ENCODE results near the gene PCBD1. TPM values are rescaled to one million over a fixed set of nuclear protein-coding genes. Genes with fewer than 3 reads are reported as not detected.

The PCBD1 gene
- total and polyA plus RNA-seq, 2 donors from 2014 or later = 90.1 to 371 TPM

GRCh38 chr10:70925377-70926225 is 37.2 kb upstream of the PCBD1 start:
- Histone ChIP-seq H3K4me3 (ENCODE audit: low read length in 3 of 3) (no peak overlapping the region), H3K27me3 (ENCODE audit: control insufficient read depth, insufficient read depth, low read length) (no peaks in the 10 kb centered on the region), H3K9me3 (ENCODE audit: control insufficient read depth in 2 of 3, insufficient read depth in 1 of 3, low read length in 3 of 3) (no peaks in the 10 kb centered on the region), H3K27ac (ENCODE audit: low read depth in 2 of 2, low read length in 2 of 2) (no peak overlapping the region), H3K9ac (ENCODE audit: low read length in 3 of 3) (no peak overlapping the region), H3K4me1 (ENCODE audit: control insufficient read depth in 2 of 3, insufficient read depth in 2 of 3, low read depth in 1 of 3, low read length in 3 of 3) (no peaks in the 10 kb centered on the region), H3K36me3 (ENCODE audit: control insufficient read depth in 2 of 3, insufficient read depth in 3 of 3, low read length in 3 of 3) (no peaks in the 10 kb centered on the region)
- FAIRE-seq (no peak), DNase-seq (peak in 4 of 5 donors; percentile 50 to 82 (median 64))
- intact Hi-C loops (cut with DNase I) = loop anchor here (10.0 kb wide), 1 partner anchor 289 kb away; the partner anchor contains the start of gene UNC5B
- TF ChIP-seq CTCF (IDR thresholded peaks at IDR 0.05; ENCODE audit: borderline replicate concordance, extremely low read depth, insufficient read depth) = peak; percentile 93

- TF ChIP-seq CTCF (IDR thresholded peaks at IDR 0.05; ENCODE audit: borderline replicate concordance, extremely low read depth, insufficient read depth) = no peak
- H3K36me3 ChIP-seq (ENCODE audit: control insufficient read depth in 2 of 3, insufficient read depth in 3 of 3, low read length in 3 of 3) = no peaks in the 10 kb centered on the region
- no peak overlapping the region for H3K4me3 ChIP-seq (ENCODE audit: low read length in 3 of 3)
- FAIRE-seq (no peak), DNase-seq (no peak)
- H3K27ac ChIP-seq (ENCODE audit: low read depth in 2 of 2, low read length in 2 of 2) = no peak overlapping the region
- H3K4me1 ChIP-seq (ENCODE audit: control insufficient read depth in 2 of 3, insufficient read depth in 2 of 3, low read depth in 1 of 3, low read length in 3 of 3) = no peaks in the 10 kb centered on the region
- H3K27me3 ChIP-seq (ENCODE audit: control insufficient read depth, insufficient read depth, low read length) = no peaks in the 10 kb centered on the region
- no peaks in the 10 kb centered on the region for H3K9me3 ChIP-seq (ENCODE audit: control insufficient read depth in 2 of 3, insufficient read depth in 1 of 3, low read length in 3 of 3)
- H3K9ac ChIP-seq (ENCODE audit: low read length in 3 of 3) = no peak overlapping the region
- intact Hi-C loops (cut with DNase I) = loop anchor here (10.0 kb wide), 1 partner anchor 291 kb away; the partner anchor contains the start of gene UNC5B
These were observed 35.3 kb upstream of the PCBD1 start for GRCh38 chr10:70923696-70924095.

- no peaks in the 10 kb centered on the region for H3K9me3 ChIP-seq (ENCODE audit: control insufficient read depth in 2 of 3, insufficient read depth in 1 of 3, low read length in 3 of 3)
- no peak for FAIRE-seq
- intact Hi-C loops (cut with DNase I) = loop anchor here (10.0 kb wide), 1 partner anchor 294 kb away; the partner anchor contains the start of gene UNC5B
- H3K9ac ChIP-seq (ENCODE audit: low read length in 3 of 3) = no peak overlapping the region
- TF ChIP-seq CTCF (IDR thresholded peaks at IDR 0.05; ENCODE audit: borderline replicate concordance, extremely low read depth, insufficient read depth) = no peak
- no peak overlapping the region for H3K4me3 ChIP-seq (ENCODE audit: low read length in 3 of 3)
- no peaks in the 10 kb centered on the region for H3K27me3 ChIP-seq (ENCODE audit: control insufficient read depth, insufficient read depth, low read length)
- no peak overlapping the region for H3K27ac ChIP-seq (ENCODE audit: low read depth in 2 of 2, low read length in 2 of 2)
- H3K4me1 ChIP-seq (ENCODE audit: control insufficient read depth in 2 of 3, insufficient read depth in 2 of 3, low read depth in 1 of 3, low read length in 3 of 3) = no peaks in the 10 kb centered on the region
- no peak for DNase-seq
- H3K36me3 ChIP-seq (ENCODE audit: control insufficient read depth in 2 of 3, insufficient read depth in 3 of 3, low read length in 3 of 3) = no peaks in the 10 kb centered on the region
These were observed 32.9 kb upstream of the PCBD1 start for GRCh38 chr10:70921285-70921684.
